Mesothelial cell of epicardium (in vitro differentiated cells): ENCODE measurements around the gene TNRC6A. TPM values are rescaled to one million over a fixed set of nuclear protein-coding genes. Genes with fewer than 3 reads are reported as not detected.

ENCODE experiments used
- DNase-seq, 2 experiments: peaks; one replicate each; pipeline ENCODE4 v3.0.0; 2021; ENCODE audit warnings: low spot score in 2 of 2; ENCODE audit not compliant: unreplicated experiment in 2 of 2
- H3K27ac Mint-ChIP-seq: 2 replicates; pipeline ENCODE4 v1.8.0; 2021; ENCODE audit warnings: mixed read lengths
- H3K27me3 Mint-ChIP-seq: 2 replicates; pipeline ENCODE4 v1.8.0; 2021; ENCODE audit warnings: low read depth, mixed read lengths
- H3K36me3 Mint-ChIP-seq: 2 replicates; pipeline ENCODE4 v1.8.0; 2021; ENCODE audit warnings: mixed read lengths
- H3K4me1 Mint-ChIP-seq: 2 replicates; pipeline ENCODE4 v1.8.0; 2021; ENCODE audit warnings: mixed read lengths
- H3K4me3 Mint-ChIP-seq: 2 replicates; pipeline ENCODE4 v1.8.0; 2021; ENCODE audit warnings: mild to moderate bottlenecking, moderate library complexity, mixed read lengths
- H3K9me3 Mint-ChIP-seq: 2 replicates; pipeline ENCODE4 v1.8.0; 2021; ENCODE audit warnings: mixed read lengths
- CTCF ChIP-seq: fragments of 200-600 bp; sonication (generic); IDR thresholded peaks from one replicate; pipeline ENCODE4 v1.5.0; 2021; ENCODE audit warnings: antibody characterized with exemption; ENCODE audit not compliant: unreplicated experiment
- total RNA-seq: library from RNA; stranded (reverse); gene quantifications from 3 replicates; pipeline ENCODE4 v1.2.1, GENCODE V29; 2021

The TNRC6A gene
- total RNA-seq, 1 donor from 2014 or later = 89.7 TPM

GRCh38 chr16:24863582-24864437 lies 134.4 kb downstream of the TNRC6A start:
- no peak for TF ChIP-seq CTCF
- Mint-ChIP-seq H3K27me3 (peaks cover 5% of the 10 kb centered on the region), H3K4me1 (no peaks in the 10 kb centered on the region), H3K36me3 (no peaks in the 10 kb centered on the region), H3K9me3 (peaks cover 25% of the 10 kb centered on the region), H3K4me3 (no peak overlapping the region), H3K27ac (no peak overlapping the region)
- DNase-seq = no peak

GRCh38 chr16:24869033-24869432 lies 139.6 kb downstream of the TNRC6A start:
- Mint-ChIP-seq H3K27me3 (peaks cover 6% of the 10 kb centered on the region), H3K36me3 (no peaks in the 10 kb centered on the region), H3K27ac (no peak overlapping the region), H3K4me3 (no peak overlapping the region), H3K9me3 (peaks cover 21% of the 10 kb centered on the region), H3K4me1 (no peaks in the 10 kb centered on the region)
- DNase-seq = no peak
- no peak for TF ChIP-seq CTCF

DNA sequence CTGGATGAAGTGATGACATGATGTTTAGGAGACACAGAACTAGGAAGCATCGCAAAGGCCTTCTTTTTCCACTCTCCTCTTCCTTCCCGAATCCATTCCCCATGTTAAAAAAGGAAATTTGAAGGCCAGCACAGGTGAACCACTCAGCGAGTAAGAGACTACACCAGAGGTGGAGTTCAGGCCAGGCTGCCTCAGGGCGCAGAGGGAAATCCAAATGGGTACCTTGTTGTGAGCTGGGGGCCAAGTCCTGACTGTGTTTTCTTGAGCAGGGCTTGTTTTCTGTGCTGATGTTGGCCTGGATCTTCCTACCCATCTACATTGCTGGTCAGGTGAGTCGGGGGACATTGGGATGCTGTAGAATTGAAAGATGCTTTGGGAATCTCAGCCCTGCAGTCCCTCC lies 142.4 kb downstream of the TNRC6A start:
- Mint-ChIP-seq H3K4me3 (no peak overlapping the region), H3K36me3 (no peaks in the 10 kb centered on the region), H3K27me3 (peaks cover 22% of the 10 kb centered on the region), H3K4me1 (no peaks in the 10 kb centered on the region), H3K27ac (no peak overlapping the region), H3K9me3 (peaks cover 5% of the 10 kb centered on the region)
- DNase-seq = no peak
- no peak for TF ChIP-seq CTCF

DNA sequence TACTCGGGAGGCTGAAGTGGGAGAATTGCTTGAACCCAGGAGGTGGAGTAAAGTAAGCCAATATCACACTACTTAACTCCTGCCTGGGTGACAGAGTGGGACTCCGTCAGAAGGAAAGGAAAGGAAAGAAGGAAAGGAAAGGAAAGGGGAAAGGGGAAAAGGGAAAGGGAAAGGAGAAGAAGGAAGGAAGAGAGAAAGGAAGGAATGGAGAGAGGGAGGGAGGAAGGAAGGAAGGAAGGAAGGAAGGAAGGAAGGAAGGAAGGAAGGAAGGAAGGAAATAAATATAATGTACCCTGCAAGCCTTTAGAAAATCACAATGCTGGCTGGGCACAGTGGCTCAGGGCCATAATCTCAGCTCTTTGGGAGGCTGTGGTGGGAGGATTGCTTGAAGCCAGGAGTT lies 143.6 kb downstream of the TNRC6A start:
- H3K4me1 Mint-ChIP-seq = no peaks in the 10 kb centered on the region
- DNase-seq = no peak
- H3K27ac Mint-ChIP-seq = no peak overlapping the region
- no peak for TF ChIP-seq CTCF
- no peaks in the 10 kb centered on the region for H3K36me3 Mint-ChIP-seq
- H3K4me3 Mint-ChIP-seq = no peak overlapping the region
- H3K27me3 Mint-ChIP-seq = peaks cover 22% of the 10 kb centered on the region
- no peaks in the 10 kb centered on the region for H3K9me3 Mint-ChIP-seq

DNA sequence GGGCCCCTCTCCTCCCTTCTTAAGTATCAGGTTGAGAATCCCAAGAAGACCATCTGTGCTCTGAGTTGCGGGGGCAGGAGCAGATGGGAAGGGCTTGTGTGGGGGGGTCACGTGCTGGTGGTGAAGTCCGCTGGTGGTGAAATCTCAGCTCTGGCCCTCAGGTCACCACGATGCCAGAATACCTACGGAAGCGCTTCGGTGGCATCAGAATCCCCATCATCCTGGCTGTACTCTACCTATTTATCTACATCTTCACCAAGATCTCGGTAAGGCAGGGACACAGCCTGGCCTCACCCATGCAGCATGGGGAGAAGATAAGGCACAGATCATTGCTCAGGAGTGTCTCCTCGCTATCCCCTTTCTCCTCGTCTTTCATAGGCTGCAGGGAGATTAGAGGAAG lies 146.0 kb downstream of the TNRC6A start:
- H3K9me3 Mint-ChIP-seq = peaks cover 3% of the 10 kb centered on the region
- TF ChIP-seq CTCF = no peak
- no peak overlapping the region for H3K4me3 Mint-ChIP-seq
- H3K27me3 Mint-ChIP-seq = peaks cover 17% of the 10 kb centered on the region
- H3K4me1 Mint-ChIP-seq = no peaks in the 10 kb centered on the region
- no peak overlapping the region for H3K27ac Mint-ChIP-seq
- no peaks in the 10 kb centered on the region for H3K36me3 Mint-ChIP-seq
- DNase-seq = no peak

Other genes starting within 250 kb of the TNRC6A start
- gene RBBP6, start 190.1 kb upstream of the TNRC6A start, total RNA-seq = 100 to 101 TPM (median 101 TPM) in 3 replicates
- gene SLC5A11, start 116.3 kb downstream of the TNRC6A start, total RNA-seq = 0.22 to 0.32 TPM in 2 of 3 replicates, not detected in the other